ENCODE results near the gene TDRD6.

DNA sequence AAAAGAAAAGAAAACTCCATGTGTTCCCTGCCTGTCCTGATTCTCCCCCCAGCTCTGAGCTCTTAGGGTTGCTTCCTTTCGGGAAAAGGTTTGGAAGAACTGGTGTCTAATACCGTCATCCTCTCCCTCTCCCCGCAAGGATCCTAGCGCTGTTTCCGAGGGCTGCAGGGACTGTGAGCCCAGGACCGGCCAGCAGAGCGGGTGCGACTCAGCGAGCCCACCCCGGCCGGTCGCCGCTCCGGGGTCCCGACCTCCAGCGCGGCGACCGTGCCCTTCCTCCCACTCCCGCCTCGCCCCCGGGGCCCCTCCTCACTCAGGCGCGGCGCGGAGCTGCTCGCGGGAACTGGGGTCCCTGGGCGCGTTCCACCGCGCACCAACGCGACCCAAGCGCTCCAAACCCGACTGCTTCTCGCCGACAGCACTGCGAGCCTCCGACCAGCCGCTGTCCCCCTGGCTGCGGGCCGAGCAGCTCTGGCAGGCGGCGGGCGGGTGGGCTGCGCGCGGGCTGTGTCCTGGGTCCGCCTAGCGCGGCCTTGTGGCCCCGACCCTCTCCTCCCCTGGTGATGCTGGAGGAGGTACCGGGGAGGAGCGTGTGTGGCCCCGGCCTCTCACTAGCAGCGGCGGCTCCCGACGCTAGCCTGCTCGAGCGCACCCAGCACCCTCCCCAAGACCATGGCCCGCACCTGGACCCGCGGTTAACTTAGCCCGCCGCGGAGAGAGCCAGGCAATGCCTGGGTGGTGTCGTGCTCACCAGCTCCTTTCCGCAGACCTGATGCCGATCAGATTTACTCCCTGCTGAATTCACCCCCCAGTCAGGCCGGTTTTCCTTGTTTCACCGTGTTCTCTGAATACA, 47.4 kb downstream of the TDRD6 start, which contains the start of gene PLA2G7:
- no peak for TF ChIP-seq EZH2 (IDR thresholded peaks at IDR 0.05; ENCODE audit: borderline replicate concordance, low read length)
- TF ChIP-seq, protein P1, sequence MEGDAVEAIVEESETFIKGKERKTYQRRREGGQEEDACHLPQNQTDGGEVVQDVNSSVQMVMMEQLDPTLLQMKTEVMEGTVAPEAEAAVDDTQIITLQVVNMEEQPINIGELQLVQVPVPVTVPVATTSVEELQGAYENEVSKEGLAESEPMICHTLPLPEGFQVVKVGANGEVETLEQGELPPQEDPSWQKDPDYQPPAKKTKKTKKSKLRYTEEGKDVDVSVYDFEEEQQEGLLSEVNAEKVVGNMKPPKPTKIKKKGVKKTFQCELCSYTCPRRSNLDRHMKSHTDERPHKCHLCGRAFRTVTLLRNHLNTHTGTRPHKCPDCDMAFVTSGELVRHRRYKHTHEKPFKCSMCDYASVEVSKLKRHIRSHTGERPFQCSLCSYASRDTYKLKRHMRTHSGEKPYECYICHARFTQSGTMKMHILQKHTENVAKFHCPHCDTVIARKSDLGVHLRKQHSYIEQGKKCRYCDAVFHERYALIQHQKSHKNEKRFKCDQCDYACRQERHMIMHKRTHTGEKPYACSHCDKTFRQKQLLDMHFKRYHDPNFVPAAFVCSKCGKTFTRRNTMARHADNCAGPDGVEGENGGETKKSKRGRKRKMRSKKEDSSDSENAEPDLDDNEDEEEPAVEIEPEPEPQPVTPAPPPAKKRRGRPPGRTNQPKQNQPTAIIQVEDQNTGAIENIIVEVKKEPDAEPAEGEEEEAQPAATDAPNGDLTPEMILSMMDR (conservative IDR thresholded peaks at IDR 0.05 in 1 of 2, IDR thresholded peaks at IDR 0.05 in 1 of 2; ENCODE audit: extremely low read depth in 1 of 2, insufficient read depth in 1 of 2, low read depth in 1 of 2, low read length in 2 of 2): peak in 1 of 2 donors; percentile 1
